ENCODE measurements around the gene RAI1.

Gene RAI1

DNA sequence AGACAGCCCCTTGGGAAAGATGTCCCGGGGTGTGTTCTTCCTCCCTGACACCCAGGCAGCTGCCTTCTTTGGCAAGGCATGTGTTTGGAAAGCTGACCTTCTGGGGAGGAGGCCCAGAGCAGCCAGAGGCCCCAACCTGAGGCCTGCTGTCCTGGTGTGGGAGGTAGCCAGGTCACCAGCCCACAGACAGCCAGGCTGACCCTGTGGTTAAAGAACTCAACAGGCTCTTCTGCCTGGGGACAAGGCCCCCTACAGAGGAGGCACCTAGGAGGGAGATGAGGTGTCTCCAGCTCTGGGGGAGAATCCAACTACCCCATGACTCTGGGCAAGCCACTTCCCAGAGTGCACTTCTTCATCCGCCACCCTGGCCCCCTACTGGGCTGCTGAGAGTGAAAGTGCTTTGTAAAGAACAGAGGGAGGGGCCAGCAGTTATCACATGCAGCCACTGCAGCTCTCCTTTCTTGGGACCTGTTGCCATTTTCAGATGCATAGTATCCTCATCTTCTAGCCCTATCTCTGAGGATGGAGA, 168.7 kb downstream of the RAI1 start:
- peak; percentile 87 for DNase-seq

DNA sequence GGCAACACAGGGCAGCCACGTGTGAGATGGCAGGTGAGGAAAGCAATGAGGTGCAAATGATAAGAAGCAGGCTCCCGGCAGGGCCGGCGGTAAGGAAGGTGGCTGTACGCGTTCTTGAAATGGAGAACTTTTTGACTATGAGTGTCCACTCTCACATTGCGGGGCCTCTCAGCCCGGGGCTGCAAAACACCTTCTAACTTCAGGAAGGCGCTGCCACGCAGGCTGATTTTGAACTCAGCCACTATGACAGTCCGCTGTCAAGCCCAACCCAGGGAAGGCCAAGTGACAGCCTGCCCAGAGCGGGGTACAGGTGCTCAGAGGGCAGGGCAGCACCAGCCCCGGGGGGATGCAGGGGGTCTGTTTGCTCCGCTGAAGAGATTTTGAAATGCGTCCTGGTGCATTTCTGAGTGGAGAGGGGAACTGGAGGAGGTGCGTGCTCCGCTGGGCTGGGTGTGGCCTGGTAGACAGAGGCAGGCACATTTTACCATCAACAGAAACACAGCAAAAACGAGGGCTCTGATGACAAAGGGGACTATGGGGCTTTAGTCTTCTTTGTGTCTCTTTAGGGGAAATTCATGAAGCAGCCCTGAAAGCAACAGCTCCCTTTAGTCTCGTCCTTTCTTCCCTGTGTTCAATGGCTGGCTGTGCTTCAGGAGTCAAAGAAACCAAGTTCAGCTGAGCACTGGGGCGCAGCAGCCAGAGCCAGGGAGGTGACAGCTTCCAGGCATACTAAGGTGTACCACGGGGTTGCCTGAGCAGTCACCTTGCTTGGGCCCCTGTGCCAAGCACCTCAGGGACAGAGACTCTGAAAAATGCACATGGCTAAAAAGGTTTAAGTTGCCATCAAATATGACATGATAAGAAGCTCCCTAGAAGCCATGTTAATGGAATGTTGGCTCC, 170.1 kb downstream of the RAI1 start:
- no peak for DNase-seq

DNA sequence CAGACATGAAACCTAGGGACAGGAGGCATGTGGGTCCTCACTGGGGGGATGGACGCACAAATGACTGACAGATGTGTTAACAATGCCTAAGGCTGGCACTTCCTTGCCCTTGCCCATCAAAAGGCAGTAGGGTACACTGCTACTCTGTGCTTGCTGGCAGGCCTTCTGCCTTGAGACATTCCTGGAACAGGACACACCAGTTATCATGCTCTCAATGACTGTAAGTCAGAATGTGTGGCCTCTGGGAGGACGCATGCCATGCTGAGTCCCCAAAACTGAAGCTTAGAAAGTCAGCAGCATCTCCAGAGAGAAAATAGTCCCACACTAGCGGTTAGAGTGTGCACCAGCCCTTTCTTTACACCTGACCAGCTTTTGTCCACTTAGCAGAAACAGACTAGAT, 171.7 kb downstream of the RAI1 start:
- DNase-seq = no peak

DNA sequence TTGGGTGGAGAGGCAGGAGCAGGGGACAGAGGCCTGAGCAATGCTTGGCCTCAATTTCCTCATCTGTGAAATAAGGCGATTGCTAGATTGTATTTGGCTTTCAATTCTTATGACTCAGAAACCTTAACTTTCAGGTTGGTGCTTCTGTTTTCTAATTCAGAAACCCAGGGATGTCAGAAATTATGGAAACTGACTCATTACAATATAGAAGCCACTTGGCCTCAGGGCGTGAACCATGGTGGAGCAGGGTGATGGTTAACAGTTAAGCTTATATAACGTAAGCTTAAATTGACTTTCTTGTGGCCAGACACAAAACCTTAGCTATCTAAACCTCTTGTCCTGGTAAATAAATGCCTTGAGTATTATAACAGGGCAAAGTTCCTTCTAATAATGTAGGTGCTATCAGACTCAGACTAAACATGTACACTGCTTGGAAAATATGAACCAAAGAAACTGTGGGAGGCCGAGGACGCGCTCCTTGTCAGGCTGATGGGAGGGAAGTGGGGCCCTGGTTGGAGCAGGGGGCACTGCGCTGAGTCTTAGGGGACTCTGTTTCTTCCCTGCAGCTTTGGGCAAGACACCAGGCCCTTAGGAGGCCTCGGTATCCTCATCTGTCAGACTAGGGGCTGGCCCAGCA, 172.7 kb downstream of the RAI1 start:
- DNase-seq = peak; percentile 77

DNA sequence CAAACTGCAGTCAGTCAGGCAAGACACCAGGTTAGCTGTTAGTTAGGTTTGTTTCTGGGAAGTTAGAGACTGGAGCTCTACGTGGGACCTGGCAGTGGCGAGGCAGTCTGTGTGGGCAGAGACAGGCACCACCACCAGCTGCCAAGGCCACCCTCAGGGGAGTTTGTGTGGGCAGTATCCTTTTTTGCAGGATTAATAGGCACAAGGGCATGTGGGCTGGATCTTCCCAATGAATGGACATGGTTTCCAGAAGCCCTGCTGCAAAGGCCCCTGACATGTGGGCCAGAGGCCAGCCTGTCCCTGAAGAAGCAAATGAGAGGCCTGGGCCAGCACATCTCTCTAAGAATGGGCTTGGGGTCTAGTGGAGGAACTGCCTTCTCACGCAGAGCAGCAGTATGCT, 174.7 kb downstream of the RAI1 start:
- DNase-seq = no peak

DNA sequence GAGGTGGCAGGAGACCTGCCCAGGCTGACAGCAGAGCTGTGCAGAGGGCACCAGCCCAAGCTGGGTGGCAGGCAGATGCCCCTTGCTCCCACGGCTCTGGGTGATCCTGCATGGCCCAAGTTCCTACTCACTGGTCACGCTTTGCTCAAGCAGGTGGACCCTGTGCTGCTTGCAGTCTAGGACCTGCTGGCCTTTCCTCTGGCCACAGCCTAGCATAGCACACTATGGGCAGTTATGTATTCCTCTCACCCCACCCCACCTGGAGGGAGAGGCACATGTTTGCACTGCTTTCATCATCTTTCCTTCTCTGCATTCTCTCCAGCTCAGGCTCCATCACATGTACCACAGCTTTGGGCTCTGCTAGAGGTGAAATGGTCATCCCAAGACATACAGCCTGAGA, 175.1 kb downstream of the RAI1 start:
- DNase-seq = no peak

DNA sequence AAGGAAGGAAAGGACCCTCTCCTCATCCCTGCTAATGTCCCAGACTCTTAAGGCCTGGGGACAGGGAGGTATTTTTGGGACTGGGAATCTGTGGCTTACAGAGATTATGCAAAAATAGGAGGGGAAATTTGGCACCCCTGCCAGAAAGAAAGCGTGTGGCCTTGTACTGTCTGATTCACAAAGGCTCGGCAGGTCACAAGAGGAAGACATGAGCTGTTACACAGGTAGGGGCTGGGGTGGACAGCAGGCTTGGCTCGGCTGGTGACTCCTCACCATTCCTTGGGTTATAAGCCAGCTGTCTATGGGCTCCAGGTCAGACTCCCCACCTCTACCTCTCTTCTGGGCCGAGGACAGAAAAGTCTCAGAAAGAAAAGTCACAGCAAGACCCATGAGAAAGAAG, 176.2 kb downstream of the RAI1 start:
- DNase-seq = no peak

DNA sequence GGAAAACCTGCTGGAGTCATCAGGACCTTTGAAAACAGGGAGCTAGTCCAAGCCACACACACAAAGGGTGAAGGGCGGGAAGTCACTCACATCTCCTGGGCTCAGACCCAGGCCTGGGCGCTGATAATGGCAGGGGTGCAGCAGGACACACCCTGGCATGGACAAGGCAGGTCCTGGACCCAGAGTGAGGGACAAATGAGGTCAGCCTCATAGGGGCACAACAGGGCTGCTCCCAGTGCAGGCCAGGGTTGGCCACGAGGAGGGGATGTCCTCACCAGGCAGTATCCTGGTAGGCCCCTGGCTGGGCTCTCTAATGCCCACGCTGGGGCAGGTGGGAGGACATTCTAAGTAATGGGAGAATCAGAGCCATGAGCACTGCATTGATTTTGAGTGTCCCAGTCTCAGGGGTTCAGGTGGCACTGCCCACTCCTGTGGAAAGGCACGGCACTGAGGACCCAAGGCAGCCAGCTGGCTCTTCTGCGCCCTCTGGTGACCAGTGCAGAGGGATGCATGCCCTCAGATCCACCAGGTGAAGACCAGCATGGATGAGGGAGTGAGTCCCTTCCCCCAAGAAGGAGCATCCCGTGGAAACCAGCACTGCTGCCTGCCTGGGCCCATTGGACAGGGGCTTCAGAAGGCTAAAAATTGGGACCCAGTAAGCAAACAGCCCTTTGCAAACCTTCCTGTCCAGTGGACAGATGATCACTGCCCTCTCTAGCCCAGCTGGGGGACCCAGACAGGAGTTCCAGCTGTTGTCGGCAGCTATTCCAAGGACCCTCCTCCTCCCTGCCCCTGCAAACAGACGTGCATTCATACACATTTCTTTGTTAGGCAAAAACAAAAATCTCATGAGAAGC, 178.9 kb downstream of the RAI1 start:
- peak; percentile 78 for DNase-seq

DNA sequence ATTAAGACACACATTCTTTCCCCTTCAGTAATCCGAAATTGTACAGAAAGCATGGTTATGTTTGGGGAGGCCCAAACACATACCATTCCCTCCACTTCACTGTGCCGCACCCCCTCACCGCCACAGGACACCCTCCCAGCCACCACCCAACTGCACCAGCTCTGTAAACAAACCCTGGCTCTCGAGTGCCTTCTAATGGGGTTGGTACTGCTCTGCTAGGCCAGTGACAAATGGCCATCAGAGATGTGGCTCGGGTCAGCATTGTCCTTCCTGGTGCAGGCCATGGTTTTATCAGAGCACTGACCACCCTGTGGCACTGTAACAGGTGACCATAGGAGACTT, 179.5 kb downstream of the RAI1 start:
- no peak for DNase-seq

Data from activated CD4-positive, alpha-beta T cell treated with anti-CD3 and anti-CD28 coated beads for 48 hours (primary cell).